Activated CD4-positive, alpha-beta T cell treated with anti-CD3 and anti-CD28 coated beads, Interleukin-2, amount 50 U/mL, for 4 hours (primary cell): ENCODE results near the gene MAGI2.
"Not testable (repeated sequence)": the region's sequence is repeated elsewhere in the genome, so short reads cannot be mapped to it uniquely, and the experiment has no call there.

Experiments
- DNase-seq, 2 experiments: peaks; one replicate each; pipeline ENCODE4 v3.0.0-alpha.2; 2020

MAGI2 gene

DNA sequence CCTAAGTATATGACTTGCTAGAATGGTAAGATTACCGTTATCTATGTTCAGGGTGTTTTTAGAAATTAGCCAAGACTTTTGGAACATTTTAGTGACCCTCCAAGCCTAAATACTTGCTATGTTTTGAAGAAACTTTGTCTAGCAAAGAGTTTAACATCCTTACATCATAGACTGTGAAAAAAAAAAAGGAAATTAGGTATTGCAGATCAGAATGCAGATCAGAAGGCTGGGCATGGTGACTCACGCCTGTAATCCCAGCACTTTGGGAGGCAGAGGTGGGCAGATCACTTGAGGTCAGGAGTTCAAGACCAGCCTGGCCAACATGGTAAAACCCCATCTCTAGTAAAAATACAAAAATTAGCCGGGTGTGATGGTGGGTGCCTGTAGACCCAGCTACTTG is 10.7 kb downstream of the MAGI2 start:
- DNase-seq, result not testable (repeated sequence)

DNA sequence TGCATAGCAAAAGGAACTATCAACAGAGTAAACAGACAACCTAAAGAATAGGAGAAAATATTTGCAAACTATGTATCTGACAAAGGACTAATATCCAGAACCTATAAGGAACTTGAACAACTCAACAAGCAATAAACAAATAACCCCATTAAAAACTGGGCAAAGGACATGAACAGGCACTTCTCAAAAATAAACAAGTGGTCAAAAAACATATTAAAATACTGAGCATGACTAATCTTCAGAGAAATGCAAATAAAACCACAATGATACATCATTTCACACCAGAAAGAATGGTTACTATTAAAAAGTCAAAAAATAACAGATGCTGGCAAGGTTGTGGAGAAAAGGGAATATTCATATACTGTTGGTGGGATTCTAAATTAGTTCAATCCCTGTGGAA is 17.1 kb downstream of the MAGI2 start:
- no peak for DNase-seq

DNA sequence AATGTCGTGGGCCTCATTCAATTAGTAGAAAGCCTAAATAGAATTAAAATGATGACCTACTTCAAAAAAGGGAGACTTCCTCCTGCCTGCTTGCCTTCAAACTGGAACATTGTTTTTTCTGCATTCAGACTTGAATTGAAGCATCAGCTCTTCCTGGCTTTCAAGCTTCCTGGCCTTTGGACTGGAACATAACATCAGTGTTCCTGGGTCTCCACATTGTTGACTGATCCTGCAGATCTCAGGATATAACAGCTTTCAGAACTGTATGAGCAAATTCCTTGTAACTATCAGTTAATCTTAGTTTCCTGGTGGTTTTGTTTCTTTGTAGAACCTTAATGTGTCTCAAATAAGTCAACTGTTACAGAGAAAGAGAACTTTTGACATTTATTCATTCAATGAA is 18.6 kb downstream of the MAGI2 start:
- no peak for DNase-seq

DNA sequence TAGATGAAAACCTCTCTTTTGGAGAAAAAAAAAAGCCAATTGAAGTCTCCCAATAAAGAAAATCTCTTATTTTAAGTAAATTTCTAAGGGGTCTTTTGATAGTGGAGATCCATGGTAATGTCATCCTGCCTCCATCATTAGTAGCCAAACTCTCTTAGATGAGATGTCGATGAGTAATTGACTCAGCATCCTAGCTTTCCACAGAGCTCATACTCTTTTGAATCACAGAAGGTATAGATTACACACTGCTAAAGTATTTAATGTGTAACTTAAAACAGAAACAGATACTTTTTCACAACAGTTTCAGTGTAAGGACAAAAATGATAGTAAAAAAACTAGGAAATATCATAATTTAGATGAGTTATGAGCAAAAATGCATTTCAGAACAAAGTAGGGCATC is 19.4 kb downstream of the MAGI2 start:
- no peak for DNase-seq

DNA sequence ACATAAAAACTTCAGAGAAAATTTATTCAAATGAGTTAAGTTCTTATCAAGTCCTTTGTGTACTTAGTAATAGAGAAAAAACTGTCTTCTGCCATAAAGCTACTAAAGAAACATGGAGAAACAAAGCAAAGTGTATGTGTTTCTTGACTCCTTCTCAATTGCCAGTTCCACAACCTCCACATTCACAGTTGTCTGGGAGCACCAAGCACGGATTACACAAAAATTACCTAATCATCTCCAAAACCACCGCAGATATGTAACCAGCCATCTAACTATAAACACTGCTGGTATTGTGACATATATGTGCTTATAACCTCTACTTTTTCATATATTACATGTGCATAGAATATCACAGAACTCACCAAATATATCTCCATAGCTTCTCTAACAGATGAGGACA is 23.1 kb downstream of the MAGI2 start:
- DNase-seq, result no peak

DNA sequence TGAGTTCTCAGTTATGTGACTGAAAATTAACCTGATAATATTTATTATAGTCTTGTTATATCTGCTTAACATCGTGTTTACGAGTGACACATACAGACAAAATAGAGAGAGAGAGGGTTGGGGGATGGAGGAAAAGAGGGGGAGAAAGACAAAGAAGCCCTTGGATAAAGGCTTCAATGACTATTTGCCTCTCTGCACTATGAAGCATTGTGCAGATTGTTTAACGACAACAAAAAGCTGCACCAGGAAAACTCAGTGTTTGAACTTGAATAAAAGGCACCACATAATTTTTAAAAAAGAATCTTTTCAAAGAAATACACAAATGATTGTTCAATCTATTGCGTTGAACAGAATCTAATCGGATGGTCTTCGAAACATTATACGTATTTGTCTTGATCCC is 27.8 kb downstream of the MAGI2 start:
- no peak for DNase-seq

DNA sequence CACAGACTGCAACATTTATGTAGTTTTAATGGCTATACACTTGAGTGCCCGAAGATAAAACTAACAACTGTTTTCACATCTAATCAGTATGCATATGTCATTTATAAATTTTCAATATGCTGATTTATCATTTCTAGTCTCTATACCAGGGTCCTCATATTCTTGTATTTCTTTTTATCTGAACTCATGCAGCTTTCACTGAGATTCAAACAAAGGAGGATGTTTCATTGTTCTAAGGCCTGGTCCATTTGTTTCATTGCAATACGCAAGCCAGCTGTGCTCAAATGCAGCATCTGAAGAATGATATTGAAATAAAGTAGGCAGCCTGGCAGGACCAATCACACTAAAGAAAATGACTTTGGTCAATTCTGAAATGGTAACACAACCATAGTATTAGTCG is 31.7 kb downstream of the MAGI2 start:
- no peak for DNase-seq

DNA sequence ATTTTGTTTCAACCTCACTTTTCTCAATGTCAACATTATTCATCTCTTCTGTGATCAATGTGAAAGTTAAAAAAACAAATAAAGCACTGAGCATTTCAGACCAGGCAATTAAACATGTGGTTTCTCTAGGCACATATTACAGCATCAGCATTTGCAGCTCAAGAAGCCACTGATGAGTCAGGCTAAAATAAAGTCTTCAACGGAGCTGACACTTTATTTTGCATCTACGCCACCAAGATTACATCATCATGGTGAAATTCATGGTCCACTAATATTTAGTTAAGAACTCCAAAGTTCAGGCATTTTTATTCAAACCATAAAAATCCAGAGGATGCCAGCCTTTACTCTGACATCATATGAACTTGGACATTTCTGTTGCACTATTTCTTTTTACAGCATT is 33.0 kb downstream of the MAGI2 start:
- no peak for DNase-seq

DNA sequence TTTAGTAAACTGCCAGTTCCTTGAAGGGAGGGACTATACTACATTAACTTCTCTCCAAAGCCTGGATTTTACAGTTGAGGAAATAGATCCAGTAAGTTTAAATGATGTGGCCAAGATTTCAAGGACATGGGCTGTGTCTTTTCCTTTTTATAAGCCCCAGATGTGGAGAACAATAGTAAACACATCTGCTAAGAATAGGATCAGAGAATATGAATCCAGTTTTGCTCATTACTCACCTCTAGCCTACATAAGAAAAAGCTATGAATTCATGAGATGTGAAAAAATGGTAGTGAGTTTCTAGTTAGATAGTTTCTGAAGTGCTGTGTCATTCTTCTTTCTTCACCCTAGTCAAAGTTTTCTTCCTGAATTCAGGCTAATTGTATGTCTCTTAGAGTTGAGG is 38.6 kb downstream of the MAGI2 start:
- no peak for DNase-seq

DNA sequence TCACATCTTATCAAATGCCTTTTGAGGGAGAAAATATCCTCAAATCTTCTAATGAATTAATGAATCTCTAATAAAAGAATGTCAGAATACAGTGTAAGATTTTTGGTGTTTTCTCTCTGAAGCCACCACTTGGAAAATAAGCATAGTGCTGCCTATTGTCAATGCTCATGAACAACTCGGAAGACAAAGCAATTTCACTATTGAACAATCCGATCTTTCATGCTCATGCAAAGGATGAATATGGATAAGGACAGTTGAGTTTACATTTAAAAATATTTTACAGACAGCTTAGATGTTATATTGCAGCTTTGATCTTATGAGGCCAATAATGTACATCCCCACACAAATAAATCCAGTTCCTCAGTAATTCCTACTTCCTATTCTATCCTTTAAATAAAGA is 40.6 kb downstream of the MAGI2 start:
- no peak for DNase-seq

DNA sequence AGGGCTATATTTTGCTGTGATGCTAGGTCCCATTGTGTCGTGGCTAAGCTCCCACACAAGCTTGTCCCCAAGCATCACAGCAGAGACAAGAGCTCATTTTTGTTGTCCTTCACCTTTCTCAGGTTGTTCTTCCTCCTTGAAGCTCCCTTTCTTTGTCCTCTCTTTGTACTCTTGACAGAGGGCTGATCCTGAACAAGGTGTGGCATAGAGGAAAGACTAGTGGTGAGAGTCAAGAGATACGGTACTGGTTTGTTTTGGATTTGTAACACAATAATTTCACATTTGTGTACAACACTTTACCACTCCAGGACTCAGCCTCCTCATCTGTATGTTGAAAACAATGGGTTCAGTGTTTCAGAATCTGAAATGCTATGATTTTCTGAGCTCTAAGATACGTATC is 41.0 kb downstream of the MAGI2 start:
- no peak for DNase-seq

DNA sequence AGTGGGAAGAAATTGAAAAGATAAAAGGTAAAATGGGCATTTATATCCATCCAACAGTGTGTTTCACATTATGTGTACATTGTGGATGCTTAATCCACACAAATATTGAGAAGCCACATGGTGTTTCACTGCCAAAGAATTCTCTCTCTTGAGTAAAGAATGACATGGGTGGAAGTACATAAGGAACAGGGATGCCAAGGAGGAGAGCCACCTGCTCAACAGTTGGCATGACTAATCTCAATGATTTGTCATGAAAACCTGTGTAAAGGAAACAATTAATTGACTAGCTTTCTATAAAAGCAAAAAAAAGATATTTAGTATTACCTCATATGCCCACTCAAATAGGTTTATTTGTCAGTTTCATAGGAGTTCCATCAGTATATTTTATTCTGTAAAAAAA is 43.1 kb downstream of the MAGI2 start:
- no peak for DNase-seq

DNA sequence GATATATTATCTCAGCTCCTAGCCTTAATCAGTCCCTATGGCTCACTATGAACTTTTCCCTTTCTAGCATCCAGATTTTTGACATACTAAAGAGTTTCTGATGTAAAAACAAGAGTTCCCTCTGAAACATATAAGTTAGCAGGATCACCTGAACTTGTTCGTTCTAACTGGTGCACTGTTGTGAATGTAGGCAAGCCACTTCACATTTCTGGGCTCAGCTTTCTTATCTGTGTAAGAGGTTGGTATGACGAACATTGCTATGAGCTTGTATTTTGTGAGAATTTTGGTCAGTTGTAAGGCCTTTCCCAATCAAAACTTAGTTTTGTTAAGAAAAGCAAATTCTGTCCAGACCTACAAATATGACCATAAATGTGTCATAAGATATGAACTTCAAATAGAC is 46.1 kb downstream of the MAGI2 start:
- DNase-seq, result no peak

DNA sequence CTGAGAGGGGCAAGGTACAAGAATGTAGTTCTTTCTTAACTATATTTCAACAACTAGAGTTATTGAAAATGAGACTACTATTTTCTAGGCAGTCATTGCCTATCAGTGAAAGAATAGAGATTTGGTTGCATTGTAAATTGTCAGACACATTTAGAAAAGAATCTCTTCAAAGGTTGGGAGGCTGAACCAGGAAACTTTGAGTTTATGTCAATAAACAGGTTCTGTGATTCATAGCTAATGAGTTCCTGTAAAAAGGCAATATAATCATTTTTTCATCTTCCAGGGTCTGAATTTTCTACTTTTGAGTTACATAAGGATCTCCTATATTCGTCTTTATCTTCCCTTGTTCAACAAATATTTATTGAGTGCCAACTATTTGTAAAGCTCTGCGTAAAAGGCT is 47.1 kb downstream of the MAGI2 start:
- DNase-seq, result no peak

DNA sequence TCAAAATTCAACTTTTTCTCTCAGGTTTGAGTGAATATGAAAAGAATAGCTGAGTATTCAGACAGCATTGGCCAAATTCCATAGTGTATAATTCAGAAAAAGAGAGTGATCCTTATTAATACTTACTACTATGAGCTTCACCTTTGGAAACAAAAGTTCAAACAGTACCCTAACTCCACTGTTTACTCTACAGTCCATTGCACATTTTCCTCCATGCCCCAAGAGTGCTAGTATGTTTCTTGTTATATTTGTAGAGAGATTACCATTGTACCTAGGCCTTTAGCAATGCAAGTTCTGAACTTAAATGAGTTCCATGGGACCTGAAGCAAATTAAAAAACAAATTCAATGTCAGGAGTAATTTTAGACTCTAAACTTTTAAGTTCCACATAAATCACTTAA is 48.1 kb downstream of the MAGI2 start:
- no peak for DNase-seq

DNA sequence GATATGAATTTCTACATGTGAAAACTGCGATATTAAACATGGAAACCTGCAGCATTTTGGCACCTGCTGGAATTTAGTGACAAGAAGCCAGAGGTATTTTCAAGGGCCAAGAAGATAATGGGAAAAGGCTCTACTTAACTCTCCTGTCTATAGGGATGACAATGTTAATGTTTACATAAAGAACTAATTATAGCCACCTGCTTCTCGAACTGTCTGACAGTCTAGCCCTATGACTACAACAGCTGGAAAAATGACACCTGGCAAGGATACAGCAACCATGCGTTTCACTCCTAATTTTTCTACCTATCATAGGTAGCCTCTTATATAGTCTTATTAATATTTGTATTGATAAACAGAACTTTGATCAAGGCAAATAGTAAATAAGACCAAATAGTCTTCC is 49.6 kb downstream of the MAGI2 start:
- DNase-seq, result no peak

DNA sequence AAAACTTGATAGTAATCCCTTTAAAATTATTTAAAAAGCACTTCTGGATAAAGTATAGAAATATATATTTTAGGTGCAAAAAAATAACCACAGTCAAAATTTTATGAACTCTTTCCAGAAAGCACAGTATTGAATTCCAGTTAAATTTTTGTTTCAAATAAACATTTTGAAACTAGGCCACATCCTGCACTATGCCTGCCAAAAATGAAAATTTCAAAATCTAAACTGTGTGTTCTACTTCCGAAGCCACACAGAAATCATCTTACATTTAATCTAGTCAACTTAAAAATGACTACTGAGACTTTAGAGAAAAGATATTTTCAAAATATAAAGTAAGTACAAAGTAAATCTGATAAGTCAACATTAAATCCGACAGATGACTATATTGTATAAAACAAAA is 50.0 kb downstream of the MAGI2 start:
- no peak for DNase-seq

DNA sequence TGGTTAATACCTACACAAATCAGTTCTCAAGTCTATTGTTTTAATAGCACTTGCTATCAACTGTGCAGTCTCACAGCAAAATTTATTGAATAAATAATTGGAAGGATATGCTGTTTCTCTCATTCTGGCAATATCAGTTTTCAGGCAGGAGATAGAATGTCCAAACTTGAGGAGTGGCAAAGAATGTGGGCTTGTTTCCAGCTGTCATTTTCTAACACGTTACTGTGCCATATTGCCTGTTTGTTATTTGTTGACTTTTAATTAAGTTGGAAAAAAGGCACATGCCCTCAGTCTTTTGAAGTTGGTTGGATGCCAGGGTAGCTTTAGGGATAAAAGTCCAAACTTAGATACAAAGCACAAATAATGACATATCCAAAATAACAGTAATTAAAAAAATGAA is 52.2 kb downstream of the MAGI2 start:
- DNase-seq, result no peak

DNA sequence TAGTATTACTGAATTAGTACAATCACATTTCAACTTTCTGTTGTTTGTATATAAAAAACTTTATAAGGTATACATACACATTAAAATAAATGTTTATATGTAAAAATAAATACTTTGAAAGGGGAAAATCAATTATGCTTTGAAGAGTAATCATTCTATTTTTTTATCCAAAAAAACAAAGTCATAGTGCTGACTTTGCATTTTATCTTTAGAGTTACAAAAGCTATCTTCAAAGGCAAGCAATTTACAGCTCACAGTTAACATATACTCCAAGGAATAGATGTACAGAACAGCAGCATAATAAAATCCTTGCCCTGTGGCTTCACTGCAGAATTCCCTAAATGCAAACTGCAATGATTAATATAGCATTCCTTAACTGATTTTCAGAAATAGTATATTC is 53.2 kb downstream of the MAGI2 start:
- DNase-seq, result no peak

DNA sequence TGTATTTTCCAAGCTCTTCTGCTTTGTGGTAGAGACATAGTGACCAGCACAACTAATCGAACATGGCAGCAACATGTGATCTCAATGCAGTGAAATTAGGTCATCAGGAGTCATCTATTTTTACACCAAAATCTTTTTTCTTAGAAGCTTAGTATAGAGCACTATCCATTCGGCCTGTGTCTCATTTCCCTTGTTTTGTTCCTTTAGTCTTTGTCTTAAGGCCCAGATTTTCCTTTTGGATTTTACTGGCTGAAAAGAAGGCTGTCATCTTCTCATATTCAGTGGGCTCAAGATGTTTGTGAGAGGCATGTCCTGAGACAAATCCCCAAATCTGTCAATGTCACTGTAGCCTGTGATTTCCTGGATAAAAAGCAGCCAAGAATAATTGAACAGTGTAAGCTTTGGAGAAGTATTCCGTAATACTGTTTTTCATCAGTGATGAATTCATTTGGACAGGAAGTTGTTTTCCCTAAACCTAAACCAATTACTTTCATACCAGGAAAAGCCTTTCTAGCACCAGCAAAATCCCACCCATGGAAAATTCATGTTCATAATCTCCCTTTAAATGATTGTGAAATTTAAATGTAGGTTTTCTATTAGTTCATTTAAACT is 55.2 kb downstream of the MAGI2 start:
- DNase-seq, result no peak

DNA sequence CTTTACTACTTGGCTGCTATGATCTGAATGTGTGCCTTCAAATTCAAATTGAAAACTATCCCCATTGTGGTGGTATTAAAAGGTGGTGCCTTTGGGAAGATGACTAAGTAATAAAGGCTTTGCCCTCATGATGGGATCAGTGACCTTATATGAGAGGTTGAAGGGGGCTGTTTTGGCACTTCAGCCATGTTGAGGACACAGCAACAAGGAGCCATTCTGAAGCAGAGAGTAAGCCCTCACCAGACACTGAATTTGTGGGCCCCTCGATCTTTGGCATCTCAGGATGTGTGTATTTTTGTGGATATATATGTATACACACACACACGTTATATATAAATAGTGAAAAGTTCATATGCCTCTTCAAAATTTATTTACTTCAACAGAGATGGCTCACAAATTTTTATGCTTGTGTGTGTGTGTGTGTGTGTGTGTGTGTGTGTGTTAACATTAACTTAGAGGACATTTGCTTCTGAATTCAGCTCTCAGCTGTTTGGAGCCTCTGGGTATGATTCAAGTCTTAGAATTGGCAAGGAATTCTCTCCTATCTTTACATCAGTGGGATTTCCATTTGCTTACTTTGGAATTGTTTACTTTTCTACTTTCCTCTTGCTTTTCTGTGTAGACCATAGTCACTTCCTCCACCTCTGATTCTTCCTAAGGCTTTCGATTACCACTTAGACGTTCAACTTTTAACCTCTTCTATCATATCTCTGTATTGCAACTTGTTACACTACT is 66.6 kb downstream of the MAGI2 start:
- DNase-seq, result no peak

DNA sequence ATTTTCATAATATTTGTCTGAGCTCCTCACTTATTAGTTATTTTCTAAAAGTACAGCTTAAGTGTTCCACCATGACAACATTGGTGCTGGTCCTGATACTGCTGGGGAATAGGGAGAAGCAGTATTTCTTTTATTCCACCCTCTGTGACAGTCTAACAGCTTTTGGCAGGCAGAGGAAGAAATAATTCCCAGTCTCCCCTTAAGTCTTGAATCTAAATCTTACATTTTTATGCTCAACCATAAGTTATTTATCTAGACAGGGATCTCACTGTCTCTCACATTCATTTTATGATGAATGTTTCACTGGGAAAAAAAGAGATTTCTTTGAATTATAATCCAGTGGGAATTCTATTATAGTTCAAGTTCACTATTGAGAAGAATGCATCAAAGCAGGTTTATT is 71.5 kb downstream of the MAGI2 start:
- no peak for DNase-seq

DNA sequence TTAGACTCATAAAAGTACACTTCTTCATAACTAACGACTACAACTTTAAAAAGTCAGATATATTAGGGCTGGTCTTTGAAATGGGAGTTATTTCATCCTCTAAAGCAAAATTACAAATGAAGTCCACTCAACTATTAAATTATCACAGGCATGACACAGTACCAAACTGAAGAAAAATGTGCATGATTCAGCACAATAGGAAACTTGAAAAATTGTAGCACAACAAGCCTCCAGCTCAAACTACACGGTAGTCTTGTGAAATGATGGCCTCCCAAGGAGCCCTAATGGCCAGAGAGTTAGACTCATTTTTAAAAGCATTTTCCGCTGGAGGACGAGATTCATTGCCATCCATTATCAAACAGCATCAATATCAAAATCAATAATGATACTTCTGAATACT is 76.4 kb downstream of the MAGI2 start:
- no peak for DNase-seq

DNA sequence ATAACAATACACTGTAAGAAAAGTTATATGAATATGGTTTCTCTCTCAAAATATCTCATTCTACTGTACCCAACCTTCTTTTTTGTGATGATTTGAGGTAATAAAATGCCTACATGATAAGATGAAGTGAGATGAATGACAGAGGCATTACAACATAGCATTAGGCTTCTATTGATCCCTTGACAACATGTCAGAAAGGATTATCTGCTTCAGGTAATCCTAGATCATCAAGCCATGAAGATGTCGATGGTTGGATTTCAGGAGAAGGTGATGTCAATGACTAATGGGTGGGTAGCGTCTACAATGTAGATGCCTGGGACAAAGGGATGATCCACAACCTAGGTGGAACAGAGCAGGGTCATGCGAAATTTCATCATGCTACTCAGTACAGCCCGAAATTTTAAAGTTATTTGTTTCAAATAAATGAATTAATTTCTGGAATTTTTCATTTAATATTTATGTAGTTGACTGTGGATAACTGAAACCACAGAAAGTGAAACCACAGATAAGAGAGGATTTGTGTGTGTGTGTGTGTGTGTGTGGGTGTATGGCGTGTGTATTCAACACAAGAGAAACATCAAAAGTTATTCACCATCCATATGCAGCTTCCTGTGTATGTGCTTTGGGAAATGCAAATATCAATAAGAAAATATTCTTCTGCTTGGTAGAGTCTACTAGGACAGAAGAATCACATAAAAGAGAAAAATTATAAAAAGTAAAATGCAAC is 77.0 kb downstream of the MAGI2 start:
- DNase-seq, result no peak

DNA sequence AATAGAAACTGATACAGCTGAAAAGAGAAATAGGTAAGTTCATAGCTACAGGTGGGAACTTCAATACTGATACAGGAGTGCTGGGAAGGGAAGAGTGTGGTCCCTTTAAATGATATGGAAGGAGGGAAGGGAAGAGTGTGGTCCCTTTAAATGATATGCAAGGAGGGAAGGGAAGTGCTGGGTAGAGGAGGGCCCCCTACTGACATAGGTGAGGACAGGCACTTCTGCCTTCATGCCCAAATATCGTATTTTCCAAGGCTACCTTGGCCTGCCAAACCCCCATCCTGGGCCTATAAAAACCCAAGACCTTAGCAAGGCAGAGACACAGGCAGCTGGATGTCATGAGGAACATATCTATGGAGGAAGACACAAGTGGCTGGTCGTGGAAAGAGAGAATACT is 92.3 kb downstream of the MAGI2 start:
- DNase-seq, result no peak
